NCI-H2227 (cell line): ENCODE data around the gene GALNT2.
A peak's percentile ranks its signal among the peaks of the same experiment; 100 is the strongest.

ENCODE experiments used
- DNase-seq: peaks from one replicate; lab custom pipeline; 2025; ENCODE audit not compliant: unreplicated experiment; lab: John Stamatoyannopoulos, UW

The GALNT2 gene

DNA sequence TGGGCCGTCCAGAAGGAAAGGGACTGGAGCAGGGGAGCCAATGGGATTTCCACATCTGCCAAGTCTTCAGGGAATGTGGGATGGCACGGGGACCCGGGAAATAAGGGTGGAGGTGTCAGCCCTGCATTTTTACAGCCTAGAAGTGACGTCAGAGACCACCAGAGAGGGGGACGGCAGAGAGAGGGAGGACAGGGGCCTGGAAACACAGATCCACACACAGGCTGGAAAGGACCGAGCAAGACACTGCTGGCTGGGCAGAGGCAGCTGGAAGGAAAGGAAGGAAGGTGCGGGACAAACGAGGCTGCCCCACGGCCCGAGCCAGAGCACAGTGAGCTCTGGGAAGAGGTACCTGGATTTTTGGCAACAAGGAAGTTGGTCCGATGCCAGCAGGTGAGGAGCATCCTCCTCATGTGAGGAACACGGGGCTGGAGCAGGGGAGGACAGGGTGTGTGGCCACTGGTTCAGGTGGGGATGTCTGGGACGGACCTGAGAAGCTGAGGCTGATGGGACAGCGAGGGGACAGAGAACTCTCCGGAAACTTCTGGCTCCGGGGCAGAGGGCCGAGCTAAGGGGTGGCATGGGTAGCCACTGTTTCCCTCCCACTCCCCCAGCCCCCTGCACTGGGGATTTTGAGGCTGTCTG is 220.8 kb downstream of the GALNT2 start:
- DNase-seq = no peak

DNA sequence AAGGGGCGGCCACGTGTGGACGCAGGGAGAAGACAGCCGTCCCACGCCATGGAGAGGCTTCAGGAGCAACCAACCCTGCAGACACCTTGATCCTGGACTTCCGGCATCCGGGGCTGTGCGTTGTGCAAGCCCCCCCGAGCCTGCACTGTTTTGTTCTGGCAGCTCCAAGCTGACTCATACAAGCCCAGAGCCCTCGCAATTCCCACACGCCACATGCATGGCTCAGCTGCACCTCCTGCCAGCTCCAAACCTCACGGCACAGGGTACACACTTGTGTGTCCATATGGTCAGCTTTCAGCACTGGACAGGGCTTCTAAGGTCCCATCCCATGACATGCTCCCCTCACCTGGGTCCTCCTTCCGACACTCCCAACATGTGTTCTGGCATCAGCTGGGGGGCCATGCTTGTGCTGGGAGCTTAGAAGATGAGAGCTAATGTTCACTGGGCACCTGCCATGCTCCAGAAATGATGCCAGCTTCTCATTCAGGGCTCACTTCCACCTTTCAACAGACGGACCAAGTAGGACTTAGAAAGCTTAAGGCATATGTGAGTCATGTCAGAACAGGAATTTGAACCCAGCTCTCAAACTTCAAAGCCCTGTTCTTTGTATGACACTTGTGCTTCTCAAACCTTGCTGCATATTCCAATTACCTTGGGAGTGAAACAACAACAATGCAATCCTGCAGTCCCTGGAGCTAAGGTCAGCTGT is 221.8 kb downstream of the GALNT2 start:
- no peak for DNase-seq

DNA sequence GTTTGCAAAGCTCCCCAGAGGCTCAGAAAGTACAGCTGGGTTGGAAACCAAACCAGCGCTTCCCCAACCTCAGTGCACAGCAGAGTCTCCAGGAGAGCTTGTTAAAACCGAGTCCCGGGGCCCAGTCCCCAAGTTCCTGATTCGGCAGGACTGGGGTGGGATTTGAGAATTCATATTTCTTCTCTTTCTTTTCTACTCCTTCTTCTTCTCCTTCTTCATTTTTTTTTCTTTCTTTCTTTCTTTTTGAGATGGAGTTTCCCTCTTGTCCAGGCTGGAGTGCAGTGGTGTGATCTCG is 222.3 kb downstream of the GALNT2 start:
- DNase-seq = no peak

DNA sequence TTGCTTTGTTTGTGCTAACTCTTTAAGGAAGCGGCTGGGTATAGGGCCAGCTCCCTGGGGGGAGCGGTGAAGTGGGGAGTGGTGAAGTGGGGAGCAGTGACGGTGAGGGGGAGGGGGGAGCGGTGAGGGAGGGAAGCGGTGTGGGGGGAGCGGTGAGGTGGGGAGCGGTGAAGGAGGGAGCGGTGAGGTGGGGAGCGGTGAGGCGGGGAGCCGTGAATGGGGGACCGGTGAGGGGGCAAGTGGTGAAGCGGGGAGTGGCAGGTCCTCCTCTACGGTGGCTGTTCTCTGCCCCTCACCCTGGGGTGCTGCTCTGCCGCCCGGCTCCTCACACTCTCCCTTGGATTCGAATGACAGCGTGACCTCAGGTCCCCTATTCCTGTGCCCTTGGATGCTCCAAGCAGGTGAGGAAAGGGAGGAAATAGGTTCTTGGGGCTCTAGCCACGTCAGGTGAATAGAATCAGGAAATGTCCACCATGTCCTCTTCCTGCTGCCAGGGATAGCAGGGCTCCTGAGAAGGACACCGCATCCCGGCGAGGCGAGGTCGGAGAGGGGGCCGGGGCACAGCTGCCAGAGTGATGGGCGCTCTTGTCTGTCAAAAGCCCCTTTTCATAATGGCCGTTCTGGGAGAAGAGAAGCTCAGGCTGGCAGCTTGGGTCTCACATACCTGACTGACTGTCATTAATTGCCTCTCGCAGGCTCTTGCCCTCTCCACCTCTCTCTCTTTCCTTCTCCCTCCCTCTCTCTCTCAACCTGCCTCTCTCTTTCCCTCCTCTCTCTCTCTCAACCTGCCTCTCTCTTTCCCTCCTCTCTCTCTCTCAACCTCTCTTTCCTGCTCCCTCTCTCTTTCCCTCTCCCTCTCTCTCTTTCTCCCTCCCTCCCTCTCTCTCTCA is 224.9 kb downstream of the GALNT2 start:
- DNase-seq = peak; percentile 18

DNA sequence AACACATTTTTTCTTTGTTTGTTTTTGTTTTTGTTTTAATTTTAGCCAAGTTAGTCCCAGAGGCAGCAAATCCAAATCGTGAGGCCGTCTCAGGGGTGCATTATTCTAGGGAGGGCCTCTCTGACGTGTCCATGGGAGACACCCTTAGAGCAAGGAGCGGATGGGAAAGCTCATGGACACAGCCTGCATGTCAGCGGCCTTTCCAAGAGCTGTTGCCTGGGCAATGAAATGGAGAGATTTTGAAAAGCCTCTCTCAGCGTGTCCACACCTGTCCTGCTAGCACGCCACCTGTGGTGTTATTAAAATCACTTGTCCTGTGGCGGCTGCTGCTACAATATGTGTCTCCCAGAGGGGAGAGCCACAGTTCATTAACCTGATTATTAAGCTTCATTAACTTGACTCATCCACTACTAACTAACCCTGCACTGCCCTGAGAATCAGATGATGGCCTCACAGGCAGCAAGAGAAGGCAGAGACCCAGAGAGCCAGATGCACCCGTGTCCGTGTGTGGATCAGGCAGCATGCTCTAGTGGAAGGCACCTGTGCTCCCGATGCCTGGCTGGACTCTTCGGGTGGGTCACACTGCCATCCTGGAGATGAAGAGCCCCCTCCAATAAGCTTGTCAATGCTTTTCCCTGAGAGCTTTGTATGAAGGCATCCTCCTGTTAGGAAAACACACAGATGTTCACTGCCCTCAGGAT is 225.8 kb downstream of the GALNT2 start:
- peak; percentile 29 for DNase-seq

DNA sequence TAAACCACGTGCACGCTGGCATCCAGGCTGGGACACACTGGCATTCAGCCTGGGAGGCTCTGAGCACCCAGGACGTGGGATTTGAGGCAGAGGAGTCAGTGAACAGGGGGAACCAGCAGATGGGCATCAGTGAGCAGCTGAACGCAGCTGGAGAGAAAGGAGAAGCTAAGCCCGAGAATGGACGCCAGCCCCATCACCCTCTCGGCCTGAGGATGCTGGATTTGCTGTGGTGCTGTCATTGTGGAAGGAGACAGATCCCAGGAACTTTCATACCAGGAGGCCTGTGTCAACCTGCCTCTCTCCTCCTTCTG is 226.3 kb downstream of the GALNT2 start:
- no peak for DNase-seq

DNA sequence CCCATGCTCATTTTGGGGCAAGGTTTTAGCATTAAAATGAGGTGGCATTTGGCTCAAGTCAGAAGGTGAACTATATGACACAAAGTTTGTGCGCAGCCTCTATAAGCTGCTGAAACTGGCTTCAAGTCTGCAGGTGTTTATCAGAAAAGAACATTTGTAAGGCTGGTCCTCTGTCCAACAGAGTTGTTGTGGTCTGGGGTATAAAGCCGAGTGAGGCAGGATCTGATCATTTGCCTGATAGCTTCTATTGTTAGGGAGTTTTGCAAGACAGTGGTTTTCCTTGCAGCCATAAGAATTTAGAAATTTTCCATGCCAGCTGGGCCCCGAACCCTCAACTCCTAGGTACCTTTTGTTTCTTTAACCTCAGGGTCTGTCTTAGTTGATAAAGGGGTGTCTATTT is 228.3 kb downstream of the GALNT2 start:
- DNase-seq = no peak

DNA sequence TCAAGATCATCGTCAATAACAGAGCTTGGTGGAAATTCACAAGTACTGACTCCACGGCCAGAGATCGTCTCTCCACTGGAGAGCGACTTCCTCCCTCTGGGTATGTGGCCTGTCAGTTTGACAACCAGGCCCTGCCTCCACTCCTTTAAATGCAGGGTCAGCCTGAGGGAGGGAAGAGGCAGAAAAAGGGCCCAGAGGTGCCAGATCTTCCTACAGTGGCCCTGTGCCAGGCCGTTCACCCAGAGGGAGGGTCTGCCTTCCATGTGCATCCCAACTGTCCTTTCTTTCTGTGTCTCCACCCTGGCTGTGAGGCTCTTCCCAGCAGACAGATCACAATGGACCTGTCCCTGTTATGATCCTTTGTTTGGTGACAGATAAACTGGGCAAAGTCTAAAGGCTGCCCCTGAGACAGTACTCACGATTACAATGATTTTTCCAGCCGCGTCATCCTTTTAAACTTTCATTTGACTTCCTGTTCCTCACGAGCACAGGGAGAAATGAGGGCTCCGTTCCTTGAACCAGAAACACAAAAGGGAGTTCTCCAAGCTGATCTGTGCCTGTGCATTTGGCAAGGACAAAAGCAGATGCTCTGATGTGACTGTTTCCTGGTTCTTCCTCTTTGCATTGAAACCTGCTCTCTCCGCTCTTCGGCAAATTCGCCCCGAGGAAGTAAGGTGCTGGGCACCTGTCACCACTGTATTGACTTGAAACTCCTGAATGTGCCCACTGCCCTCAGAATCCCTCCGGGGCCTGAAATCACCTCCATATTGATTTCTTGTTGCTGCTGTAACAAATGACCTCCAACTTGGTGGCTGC is 232.4 kb downstream of the GALNT2 start:
- no peak for DNase-seq

DNA sequence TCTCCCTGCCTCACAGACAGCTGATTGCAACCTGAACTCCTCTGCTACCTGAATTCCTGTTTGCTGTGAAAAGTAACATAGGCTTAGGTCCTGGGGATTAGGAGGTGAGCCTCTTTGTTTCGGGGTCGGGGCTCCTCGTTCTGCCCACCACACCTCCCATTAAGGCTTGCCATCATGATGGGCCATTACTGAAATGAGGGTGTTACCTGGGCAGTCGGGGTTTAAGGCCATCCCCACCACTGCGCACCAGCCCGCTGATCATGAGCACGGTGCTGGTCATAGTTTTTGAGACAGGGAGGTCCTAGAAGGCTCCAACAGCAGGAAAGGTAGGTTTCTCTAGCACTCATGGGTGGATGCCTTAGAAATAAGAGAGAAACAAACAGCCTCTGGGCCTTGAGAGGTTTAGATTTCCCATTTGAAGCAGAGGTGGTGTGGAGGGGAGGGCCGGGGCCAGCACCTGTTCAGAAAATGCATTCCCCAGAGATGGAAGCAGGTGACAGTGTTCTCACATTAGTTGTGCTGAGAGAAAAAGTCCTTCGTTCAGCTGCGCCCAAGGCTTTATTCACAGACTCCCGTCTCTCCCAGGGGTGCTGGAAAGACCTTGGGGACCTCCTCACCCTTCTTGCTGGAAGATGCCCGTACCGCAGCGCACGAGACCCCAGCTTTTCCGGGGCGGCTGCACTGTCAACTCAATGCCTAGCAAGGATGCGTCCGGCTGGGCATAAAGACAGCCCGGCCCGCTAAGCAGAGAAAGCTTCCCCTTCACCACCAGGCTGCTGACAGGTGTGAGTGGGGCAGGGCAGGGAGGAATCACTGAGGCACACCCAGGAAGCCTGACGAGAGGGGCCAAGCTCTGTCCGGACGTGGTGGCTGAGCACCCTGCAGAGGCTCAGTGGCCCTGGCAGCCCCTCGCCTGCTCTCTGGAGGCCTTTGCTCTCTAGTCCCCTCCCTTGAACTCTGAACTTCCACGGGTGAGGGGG is 233.6 kb downstream of the GALNT2 start:
- DNase-seq = no peak

DNA sequence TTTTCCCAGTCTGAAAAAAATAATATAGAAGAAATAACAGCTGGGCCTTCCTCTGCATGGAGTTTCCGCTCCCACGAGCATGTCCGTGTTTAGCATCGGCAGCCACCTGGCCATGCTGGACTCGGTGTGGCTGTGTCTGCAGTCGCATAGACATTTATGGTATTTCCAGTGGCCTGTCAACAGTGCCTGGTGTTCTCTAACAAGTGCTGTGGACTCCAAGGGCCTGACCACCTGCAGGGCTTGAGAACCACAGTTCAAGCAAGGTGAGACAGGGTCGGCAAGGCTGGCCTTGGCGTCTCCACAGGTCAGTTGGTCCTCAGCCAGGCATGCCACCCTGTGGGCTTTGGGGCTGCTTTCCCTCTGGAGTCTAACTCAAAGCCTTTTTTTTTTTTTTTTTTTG is 234.3 kb downstream of the GALNT2 start:
- no peak for DNase-seq

DNA sequence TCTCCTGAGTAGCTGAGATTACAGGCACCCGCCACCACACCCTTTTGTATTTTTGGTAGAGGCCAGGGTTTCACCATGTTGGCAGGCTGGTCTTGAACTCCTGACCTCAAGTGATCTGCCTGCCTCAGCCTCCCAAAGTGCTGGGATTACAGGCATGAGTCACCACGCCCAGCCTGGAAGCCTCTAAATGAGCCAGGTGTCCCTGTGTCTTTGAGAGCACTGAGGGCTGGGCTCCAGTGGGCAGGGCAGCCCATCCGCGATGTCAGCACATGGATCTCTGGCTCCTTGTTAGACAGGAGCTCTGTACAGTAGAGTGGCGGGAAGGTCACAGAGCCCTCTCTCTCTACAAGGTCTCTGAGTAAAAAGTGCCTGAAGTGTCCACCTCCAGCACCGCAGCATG is 234.8 kb downstream of the GALNT2 start:
- DNase-seq = no peak

DNA sequence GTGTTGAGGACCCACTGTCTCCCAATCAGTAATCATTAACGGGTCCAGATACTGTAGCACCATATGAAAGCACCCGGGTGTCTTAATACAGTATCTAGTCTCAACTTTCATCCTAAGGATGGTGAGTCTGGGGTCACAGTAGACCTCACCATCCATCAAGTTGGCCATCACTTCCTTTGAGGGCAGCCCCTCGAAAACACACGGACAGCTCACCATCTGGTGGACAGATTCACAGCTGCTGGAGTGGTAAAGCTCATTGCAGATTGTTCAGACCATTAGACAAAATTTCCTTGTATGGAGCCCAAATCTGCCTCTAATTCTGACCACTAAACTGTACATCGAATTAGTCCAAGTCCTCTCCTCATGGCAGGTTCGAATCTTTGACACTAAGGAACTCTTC is 236.0 kb downstream of the GALNT2 start:
- no peak for DNase-seq

DNA sequence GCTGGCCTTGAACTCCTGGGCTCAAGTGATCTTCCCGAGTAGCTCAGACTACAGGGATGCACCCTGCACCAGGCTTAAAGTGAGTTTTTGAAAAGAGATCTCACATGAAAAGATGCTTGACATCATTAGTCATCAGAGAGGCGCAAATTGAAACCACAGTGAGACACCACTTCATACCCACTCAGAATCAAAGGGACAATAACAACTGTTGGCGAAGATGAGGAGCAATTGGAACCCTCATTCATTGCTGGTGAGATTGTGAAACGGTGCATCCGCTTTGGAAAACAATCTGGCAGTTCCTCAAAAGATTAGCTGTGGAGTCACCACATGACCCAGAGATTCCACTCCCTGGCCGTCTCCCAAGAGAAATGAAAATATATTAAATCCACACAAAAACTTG is 236.8 kb downstream of the GALNT2 start:
- DNase-seq = no peak

DNA sequence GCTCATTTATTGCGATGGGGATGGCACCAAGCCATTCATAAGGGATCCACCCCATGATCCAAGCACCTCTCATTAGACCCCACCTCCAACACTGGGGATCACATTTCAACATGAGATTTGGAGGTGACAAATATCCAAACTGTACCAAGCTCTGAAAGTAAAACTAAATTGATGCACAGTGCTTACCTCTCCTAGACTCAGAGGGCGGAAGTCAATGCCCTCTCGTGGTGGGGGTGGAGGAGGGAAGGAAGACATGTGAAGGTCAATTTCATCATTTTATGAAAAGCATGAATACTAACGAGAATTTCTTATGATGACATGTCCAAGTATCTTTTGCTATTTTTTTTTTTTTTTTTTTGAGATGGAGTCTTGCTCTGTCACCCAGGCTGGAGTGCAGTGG is 239.1 kb downstream of the GALNT2 start:
- DNase-seq = no peak

DNA sequence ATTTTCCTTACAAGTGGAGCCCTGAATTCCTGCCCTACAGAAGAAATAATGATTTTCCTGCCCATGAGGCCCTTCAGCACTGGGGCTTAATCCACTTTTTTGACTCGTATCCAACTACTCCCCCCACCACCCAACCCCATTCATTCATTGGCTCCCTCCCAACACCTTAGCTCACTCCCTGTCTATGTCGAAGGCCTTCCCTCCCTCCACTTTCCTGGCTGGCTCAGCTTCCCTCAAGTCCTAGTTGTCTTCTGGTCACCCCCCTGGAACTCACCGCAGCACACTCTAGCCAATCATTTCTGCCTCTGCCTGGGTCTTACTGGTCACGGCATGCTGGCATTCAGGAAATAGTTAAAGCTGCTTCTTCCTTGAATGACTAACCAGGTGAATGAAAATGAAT is 240.2 kb downstream of the GALNT2 start:
- no peak for DNase-seq

DNA sequence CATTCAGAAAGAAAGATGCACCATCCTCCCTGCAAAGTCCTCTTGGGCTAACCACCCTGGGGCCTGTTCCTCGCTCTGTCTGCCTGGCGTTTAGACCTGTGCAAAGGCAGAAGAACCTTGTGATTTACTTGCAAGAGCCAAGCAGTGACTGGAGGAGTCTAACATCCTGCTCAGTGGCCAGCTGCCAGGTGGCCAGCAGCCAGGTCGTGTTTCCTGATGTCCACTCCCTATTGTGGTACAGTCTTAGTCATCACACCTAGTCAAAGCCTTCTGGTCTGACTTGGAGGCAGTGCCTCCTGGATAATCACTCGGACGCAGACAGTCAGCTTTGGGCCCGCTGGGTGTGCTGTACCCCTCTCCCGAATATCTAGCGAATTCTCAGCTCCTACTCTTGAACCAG is 241.0 kb downstream of the GALNT2 start:
- no peak for DNase-seq

DNA sequence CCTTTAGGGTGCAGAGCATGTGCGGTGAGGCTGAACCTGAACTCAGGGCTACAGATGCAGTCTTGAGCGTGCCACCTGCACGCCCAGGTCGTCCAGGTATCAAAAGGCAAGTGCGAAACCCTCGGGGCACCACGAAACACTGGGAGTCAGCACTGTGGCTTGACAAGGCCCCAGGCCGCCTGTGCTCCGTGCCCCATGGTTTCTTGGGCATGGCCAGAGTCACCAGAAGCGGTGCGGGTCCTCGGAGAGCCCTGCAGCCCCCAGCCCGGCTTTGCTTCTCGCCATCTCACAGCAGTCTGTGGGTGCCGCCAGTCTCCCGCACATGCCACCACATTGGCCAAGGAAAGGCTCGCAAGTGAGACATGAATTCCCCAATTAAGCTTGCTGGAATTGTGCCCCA is 241.8 kb downstream of the GALNT2 start:
- DNase-seq = no peak

DNA sequence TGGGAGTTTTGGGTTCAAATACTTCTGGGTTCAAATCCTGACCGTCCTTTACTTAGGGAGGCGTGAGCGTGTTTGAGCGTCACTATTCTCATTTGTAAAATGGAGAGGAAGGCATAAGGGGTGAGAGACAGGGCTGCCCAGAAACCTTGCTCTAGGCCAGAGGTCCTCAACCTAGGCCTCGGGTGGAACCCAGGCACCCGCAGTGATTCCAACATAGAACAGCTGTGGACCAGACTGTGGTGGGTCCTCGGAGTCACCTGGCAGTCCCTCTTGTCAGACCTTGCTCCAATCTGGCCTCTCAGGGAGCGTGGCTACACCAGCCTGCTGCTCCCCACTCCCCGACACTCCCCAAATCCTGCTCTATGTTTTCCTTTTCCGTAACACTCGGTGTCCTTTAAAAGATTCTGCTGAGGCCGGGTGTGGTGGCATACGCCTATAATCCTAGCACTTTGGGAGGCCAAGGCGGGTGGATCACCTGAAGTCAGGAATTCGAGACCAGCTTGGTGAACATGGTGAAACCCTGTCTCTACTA is 242.7 kb downstream of the GALNT2 start:
- DNase-seq = no peak

DNA sequence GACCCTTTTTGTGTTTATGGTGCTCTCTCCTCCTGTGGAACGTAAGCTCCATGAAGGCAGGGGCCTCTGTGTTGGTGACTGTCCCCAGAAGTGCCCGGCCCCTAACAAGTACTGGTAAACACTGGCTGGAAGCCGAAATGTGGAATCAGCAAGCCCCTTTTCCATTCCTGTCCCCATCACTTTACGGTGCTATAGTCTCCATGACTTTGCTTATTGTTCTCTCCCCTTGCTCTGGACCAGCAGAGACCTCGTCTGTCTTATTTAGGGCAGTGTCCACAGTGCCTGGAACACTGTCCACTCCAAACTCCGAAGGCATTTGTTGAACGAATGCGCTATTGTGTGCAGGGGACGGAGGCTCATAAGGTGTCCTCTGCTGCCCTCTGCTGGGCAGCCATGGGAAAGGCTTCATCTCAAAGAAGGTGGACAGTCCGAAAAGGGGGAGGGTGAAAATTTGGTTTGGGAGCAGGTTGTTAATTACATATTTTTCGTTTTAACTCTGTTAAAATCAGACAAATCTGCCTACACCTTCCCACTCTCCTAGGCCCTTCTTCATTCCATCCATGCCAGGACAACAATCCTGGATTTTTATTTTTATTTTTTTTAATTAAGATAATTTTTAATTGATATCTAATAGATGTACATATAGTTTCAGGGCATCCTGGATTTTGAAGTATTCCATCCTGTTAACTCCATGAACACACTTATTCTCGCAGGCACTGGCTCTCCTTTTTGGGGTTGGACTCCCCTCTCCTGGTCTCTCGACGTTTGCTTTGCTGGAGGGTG is 243.5 kb downstream of the GALNT2 start:
- peak; percentile 87 for DNase-seq
